22Rv1 (cell line): ENCODE results near the gene KAZN.

ENCODE experiments used
- CTCF ChIP-seq: fragments of 450-650 bp; IDR thresholded peaks from 2 replicates; pipeline ENCODE4 v1.5.1; 2017; ENCODE audit warnings: mild to moderate bottlenecking
- ZFX ChIP-seq: fragments of 450-650 bp; IDR thresholded peaks from 2 replicates; pipeline ENCODE4 v1.6.1; 2017; ENCODE audit warnings: antibody characterized with exemption, borderline replicate concordance

- TF ChIP-seq CTCF (no peak), ZFX (no peak)
Observed at GRCh38 chr1:15148004-15148403, 549.5 kb downstream of the KAZN start.
